BE2C (cell line): ENCODE measurements around the gene EIF2D.

Experiments
- DNase-seq: peaks from one replicate; pipeline ENCODE4 v3.0.0-alpha.2; 2020
- H3K27me3 ChIP-seq: fragments of 250-450 bp; sonication (Bioruptor Pico); 2 replicates; pipeline ENCODE4 v1.5.1; 2020; ENCODE audit warnings: mild to moderate bottlenecking
- H3K36me3 ChIP-seq: fragments of 250-450 bp; sonication (Bioruptor Pico); 2 replicates; pipeline ENCODE4 v1.5.1; 2020; ENCODE audit warnings: mild to moderate bottlenecking
- H3K4me1 ChIP-seq: fragments of 250-450 bp; sonication (Bioruptor Pico); 2 replicates; pipeline ENCODE4 v1.5.1; 2020
- H3K4me3 ChIP-seq: 2 replicates; pipeline ENCODE4 v1.5.1; 2011; ENCODE audit warnings: low read depth, low read length
- H3K9me3 ChIP-seq: fragments of 250-450 bp; sonication (Bioruptor Pico); 2 replicates; pipeline ENCODE4 v1.5.1; 2020
- TF ChIP-seq, protein P1 (sequence below): IDR thresholded peaks from 2 replicates; pipeline ENCODE4 v1.5.1; 2012; ENCODE audit warnings: mild to moderate bottlenecking, low read depth, low read length

The EIF2D gene

DNA sequence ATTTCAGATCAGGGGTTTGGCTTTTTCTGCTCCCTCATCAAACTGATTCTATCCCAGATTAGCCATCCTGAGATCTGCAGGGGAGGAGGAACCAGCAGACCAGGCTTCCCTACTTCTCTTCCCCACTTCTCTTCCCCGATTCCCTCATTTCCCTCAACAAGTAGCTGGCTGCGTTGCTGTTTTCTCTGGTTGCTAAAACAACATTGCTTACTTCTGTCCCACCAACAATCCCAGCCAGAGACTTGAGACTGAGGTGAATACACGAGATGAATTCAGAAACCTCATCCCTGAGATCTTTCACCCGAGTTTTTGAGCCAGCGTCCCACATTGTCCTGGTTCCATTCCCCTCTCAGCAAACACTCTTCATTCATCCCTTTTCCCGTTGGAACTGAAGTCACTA is 45.5 kb upstream of the EIF2D start:
- Histone ChIP-seq H3K4me3 (no peak overlapping the region), H3K9me3 (no peaks in the 10 kb centered on the region), H3K27me3 (0 out of 2 replicates have a peak, but pooled peaks cover 2% of the 10 kb centered on the region), H3K36me3 (no peaks in the 10 kb centered on the region), H3K4me1 (peaks cover 12% of the 10 kb centered on the region)
- DNase-seq, result no peak
- TF ChIP-seq, protein P1, sequence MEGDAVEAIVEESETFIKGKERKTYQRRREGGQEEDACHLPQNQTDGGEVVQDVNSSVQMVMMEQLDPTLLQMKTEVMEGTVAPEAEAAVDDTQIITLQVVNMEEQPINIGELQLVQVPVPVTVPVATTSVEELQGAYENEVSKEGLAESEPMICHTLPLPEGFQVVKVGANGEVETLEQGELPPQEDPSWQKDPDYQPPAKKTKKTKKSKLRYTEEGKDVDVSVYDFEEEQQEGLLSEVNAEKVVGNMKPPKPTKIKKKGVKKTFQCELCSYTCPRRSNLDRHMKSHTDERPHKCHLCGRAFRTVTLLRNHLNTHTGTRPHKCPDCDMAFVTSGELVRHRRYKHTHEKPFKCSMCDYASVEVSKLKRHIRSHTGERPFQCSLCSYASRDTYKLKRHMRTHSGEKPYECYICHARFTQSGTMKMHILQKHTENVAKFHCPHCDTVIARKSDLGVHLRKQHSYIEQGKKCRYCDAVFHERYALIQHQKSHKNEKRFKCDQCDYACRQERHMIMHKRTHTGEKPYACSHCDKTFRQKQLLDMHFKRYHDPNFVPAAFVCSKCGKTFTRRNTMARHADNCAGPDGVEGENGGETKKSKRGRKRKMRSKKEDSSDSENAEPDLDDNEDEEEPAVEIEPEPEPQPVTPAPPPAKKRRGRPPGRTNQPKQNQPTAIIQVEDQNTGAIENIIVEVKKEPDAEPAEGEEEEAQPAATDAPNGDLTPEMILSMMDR, result no peak

DNA sequence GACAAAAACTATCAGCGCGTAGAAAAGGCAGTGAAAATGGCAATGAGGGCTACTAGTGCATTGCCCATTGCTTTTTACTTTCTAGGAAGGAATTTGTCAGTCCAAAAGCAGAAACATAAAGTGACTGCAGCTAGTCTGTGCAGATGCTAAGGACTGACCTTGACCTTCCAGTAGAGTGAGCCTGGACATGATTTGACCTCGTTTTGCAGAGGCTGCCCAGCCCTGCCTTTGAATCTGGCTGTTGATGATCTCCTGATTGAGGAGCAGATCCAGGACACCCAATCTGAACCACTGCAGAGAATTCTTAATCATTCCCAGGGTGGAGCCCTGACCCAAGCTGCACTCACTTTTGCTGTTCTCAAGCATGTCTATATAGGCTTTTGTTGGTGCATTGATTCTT is 44.7 kb upstream of the EIF2D start:
- Histone ChIP-seq H3K4me1 (peaks cover 12% of the 10 kb centered on the region), H3K4me3 (no peak overlapping the region), H3K36me3 (no peaks in the 10 kb centered on the region), H3K9me3 (no peaks in the 10 kb centered on the region), H3K27me3 (no peaks in the 10 kb centered on the region)
- no peak for DNase-seq
- TF ChIP-seq, protein P1, result no peak

DNA sequence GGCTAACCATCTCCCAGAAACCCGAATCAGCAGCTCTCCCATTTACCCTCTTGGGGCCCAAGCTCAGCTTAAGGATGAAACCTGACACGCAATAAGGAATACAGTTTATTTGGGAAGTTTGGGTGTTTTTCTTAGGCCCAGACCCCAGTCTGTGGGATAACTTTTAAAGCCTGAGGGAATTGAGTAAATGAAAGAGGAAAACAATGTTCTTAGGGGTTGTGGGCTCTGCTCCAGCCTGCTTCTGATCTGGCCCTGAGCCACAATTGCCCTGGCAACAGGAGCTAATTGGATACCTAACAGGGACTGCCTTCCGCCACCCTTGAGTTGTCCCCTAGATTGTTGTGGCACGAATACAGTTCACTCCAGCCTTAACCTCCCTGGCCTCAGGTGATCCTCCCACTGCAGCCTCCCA is 43.2 kb upstream of the EIF2D start:
- DNase-seq, result peak; percentile 53
- Histone ChIP-seq H3K27me3 (no peaks in the 10 kb centered on the region), H3K4me1 (peaks cover 12% of the 10 kb centered on the region), H3K9me3 (no peaks in the 10 kb centered on the region), H3K36me3 (peaks cover 3% of the 10 kb centered on the region; the same call in 1 of the 2 replicates), H3K4me3 (no peak overlapping the region)
- TF ChIP-seq, protein P1, result no peak

DNA sequence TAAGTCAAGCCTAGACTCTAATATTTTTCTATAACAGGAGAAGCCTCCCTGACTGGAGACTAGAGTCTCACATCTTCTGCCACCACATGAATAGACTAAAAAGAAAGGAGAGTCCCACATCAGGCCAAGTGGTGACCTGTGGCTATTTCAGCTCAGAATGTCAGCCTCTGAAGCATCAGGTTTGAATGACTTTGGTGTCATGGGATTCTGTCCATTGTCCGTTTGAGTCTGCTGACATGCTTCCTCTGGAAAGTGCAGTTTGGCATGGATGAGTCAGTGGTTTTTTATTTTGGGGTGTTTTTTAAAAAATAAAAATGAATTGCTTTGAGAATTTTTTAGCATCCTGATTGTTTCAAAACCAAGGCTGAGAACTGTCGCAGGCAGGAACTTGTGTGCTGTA is 42.6 kb upstream of the EIF2D start:
- peaks cover 12% of the 10 kb centered on the region for H3K4me1 ChIP-seq
- DNase-seq, result no peak
- no peaks in the 10 kb centered on the region for H3K9me3 ChIP-seq
- H3K36me3 ChIP-seq, result peaks cover 3% of the 10 kb centered on the region; the same call in 1 of the 2 replicates
- no peak overlapping the region for H3K4me3 ChIP-seq
- no peaks in the 10 kb centered on the region for H3K27me3 ChIP-seq
- TF ChIP-seq, protein P1, result no peak

DNA sequence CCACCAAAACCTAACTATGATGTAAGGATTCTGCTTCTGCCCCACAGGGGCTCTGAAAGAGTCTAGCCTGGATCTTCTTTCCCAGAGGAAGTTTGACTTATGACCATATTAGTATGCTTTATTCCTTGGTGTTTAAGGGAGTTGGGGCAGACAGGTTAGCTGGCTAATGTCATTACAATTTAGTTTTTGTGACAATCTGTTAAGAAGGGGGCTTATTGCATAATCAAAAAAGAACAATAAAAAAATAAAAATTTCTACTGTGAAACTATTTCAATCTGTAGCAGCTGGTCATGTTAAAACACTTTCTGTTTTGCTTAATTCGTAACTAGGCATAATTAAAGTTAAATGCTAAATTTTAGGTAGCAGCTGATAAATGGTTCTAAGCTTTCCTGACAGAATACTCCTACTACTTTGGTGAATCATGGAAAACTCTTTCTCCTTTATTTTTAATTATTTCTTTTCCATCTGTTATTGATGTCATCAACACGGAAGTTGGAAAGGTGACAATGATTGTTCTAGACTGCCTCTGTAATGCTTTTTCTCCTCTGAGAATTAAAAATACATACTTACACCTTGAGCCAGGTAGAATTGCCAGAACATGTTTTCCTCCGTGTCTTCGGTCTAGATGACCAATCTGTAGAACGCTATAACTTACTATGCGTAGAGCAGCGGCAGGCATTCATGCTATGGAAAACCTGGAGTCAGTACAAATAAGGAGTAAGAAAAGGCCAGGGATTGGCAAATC is 41.6 kb upstream of the EIF2D start:
- Histone ChIP-seq H3K9me3 (no peaks in the 10 kb centered on the region), H3K36me3 (peaks cover 3% of the 10 kb centered on the region; the same call in 1 of the 2 replicates), H3K27me3 (no peaks in the 10 kb centered on the region), H3K4me1 (peaks cover 12% of the 10 kb centered on the region), H3K4me3 (no peak overlapping the region)
- no peak for DNase-seq
- TF ChIP-seq, protein P1, result no peak
